ENCODE measurements around the gene VAMP8. TPM values are rescaled to one million over a fixed set of nuclear protein-coding genes. Genes with fewer than 3 reads are reported as not detected.

VAMP8 gene
- polyA plus RNA-seq, 1 donor from 2014 or later = 240 TPM

DNA sequence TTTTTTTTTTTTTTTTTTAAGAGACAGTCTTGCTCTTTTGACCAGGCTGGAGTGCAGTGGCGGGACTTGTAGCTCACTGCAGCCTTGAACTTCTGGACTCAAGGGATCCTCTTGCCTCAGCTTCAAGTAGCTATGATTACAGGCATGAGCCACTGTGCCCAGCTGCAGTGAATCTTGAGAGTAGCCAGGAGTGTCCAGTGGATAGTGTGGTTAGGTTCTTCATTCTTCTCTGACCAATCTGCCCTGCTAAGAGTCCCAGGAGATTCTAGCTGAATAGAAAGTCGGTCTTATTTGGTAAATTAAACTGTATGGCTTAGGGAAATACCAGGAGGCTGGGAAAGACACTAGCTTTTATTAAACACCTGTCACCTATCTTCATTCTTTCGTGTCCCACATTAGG is 53.9 kb downstream of the VAMP8 start:
- Mint-ChIP-seq H3K4me1 (peaks cover 4 to 21% (median 20%) of the 10 kb centered on the region in 3 donors), H3K27me3 (no peaks in the 10 kb centered on the region), H3K4me3 (peak overlapping the region in 1 of 4 donors; percentile 60), H3K9me3 (no peaks in the 10 kb centered on the region), H3K27ac (no peak overlapping the region), H3K36me3 (peaks cover 4% of the 10 kb centered on the region)

Other genes starting within 250 kb of the VAMP8 start
- 86.7 TPM for gene TGOLN2, start 249.6 kb upstream of the VAMP8 start, polyA plus RNA-seq
- gene RETSAT, start 223.1 kb upstream of the VAMP8 start, polyA plus RNA-seq = 10.6 TPM
- 16.0 TPM for gene ELMOD3, start 222.8 kb upstream of the VAMP8 start, polyA plus RNA-seq
- gene CAPG, start 167.2 kb upstream of the VAMP8 start, polyA plus RNA-seq = 542 TPM
- not detected for gene SH2D6, start 158.9 kb upstream of the VAMP8 start, polyA plus RNA-seq
- gene MAT2A, start 38.4 kb upstream of the VAMP8 start, polyA plus RNA-seq = 72.2 TPM
- gene GGCX, start 16.1 kb upstream of the VAMP8 start, polyA plus RNA-seq = 16.1 TPM
- 43.0 TPM for gene VAMP5, start 6.8 kb downstream of the VAMP8 start, polyA plus RNA-seq
- gene RNF181, start 18.2 kb downstream of the VAMP8 start, polyA plus RNA-seq = 206 TPM
- gene TMEM150A, start 25.1 kb downstream of the VAMP8 start, polyA plus RNA-seq = 13.4 TPM
- 18.3 TPM for gene C2orf68, start 34.5 kb downstream of the VAMP8 start, polyA plus RNA-seq
- gene USP39, start 38.6 kb downstream of the VAMP8 start, polyA plus RNA-seq = 61.2 TPM
- gene SFTPB, start 90.6 kb downstream of the VAMP8 start, polyA plus RNA-seq = not detected
- 64.8 TPM for gene GNLY, start 116.8 kb downstream of the VAMP8 start, polyA plus RNA-seq
- gene ATOH8, start 176.4 kb downstream of the VAMP8 start, polyA plus RNA-seq = not detected